ENCODE data around the gene IDH3G.

The IDH3G gene

GRCh38 chrX:153771415-153772315 is 22.5 kb downstream of the IDH3G start:
- DNase-seq = no peak

GRCh38 chrX:153770601-153771414 is 23.4 kb downstream of the IDH3G start:
- DNase-seq = no peak

GRCh38 chrX:153769865-153770600 is 24.1 kb downstream of the IDH3G start:
- no peak for DNase-seq

GRCh38 chrX:153769158-153769864 is 24.9 kb downstream of the IDH3G start:
- DNase-seq = no peak

- DNase-seq = no peak
Observed at GRCh38 chrX:153768311-153769157, 25.6 kb downstream of the IDH3G start.

GRCh38 chrX:153767674-153768055 is 26.5 kb downstream of the IDH3G start:
- DNase-seq = no peak

GRCh38 chrX:153766871-153767673 is 27.1 kb downstream of the IDH3G start:
- DNase-seq = no peak

GRCh38 chrX:153766098-153766817 is 27.9 kb downstream of the IDH3G start:
- peak; percentile 32 to 36 for DNase-seq

GRCh38 chrX:153765138-153766079 is 28.8 kb downstream of the IDH3G start:
- no peak for DNase-seq

GRCh38 chrX:153764786-153765137 is 29.4 kb downstream of the IDH3G start:
- no peak for DNase-seq

GRCh38 chrX:153763989-153764755 is 30.0 kb downstream of the IDH3G start, which contains the start of gene PLXNB3:
Gene PLXNB3 (plus strand): TSS chrX:153764249. CDS start chrX:153765536, 1,287 bp downstream.
- peak; percentile 78 to 82 for DNase-seq

- no peak for DNase-seq
Observed at GRCh38 chrX:153763298-153763932, 30.8 kb downstream of the IDH3G start.

GRCh38 chrX:153762626-153763173 is 31.5 kb downstream of the IDH3G start:
- no peak for DNase-seq

- no peak for DNase-seq
Observed at GRCh38 chrX:153761863-153762262, 32.3 kb downstream of the IDH3G start.

- DNase-seq = no peak
Observed at GRCh38 chrX:153755136-153755535, 39.0 kb downstream of the IDH3G start.

GRCh38 chrX:153750127-153750774 is 43.9 kb downstream of the IDH3G start:
- DNase-seq = no peak
